ENCODE data around the gene C2CD4C.

- TF ChIP-seq CTCF (IDR thresholded peaks at IDR 0.05) (no peak), POLR2A (IDR thresholded peaks at IDR 0.05) (no peak)
These were observed 10.1 kb upstream of the C2CD4C start for GRCh38 chr19:418761-419671.

All from tibial nerve (tissue), 3 donors.